Ishikawa (cell line): Measurements from ENCODE around the gene KCNQ1.

Source experiments
- CEBPB ChIP-seq: IDR thresholded peaks from 2 replicates; pipeline ENCODE4 v1.6.1; 2012
- EP300 ChIP-seq: IDR thresholded peaks from 2 replicates; pipeline ENCODE4 v1.6.1; 2012; ENCODE audit warnings: borderline replicate concordance
- REST ChIP-seq: IDR thresholded peaks from 2 replicates; pipeline ENCODE4 v1.6.1; 2012; ENCODE audit warnings: low read depth, mild to moderate bottlenecking

DNA sequence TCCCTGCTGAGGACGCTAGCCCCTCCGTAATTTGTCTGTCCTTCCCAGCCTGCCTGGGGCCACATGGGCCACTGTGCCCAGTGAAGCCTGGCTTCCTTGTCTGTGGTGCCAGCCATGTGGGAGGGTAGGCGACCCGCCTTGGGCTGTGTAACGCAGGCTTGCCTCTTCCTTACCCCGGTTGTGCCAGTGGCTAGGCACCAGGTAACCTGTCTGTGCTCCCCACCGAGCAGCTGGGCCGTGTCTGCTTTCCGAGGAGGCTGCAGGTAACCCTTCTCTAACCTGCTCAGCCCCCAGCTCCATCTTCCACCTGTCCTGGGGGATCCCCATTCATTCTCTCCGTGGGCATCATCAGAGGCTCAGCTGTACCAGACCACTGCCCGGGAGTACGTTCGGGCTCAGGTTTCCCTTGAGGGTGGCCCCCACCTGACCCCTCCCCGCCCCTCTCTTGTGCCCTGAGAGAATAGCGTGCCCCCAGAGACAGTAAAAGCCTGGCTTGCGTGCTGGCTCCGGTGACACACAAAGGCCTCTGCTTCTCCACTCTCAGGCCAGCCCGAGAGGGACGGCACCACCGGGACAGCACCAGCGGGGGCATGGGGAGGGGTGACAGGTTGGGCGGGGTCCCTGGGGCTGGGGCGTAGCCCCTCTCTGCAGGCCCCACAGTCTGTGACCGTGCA lies 361.7 kb downstream of the KCNQ1 start:
- no peak for TF ChIP-seq CEBPB
- no peak for TF ChIP-seq REST
- no peak for TF ChIP-seq EP300
